Panc1 (cell line): Measurements from ENCODE around the gene UBL7. TPM values are rescaled to one million over a fixed set of nuclear protein-coding genes. Genes with fewer than 3 reads are reported as not detected.

ENCODE experiments used
- microRNA-seq: library from miRNA; unstranded; fragments of <30 nt; microRNA quantifications from one replicate; pipeline ENCODE4 v1.1.0, GENCODE V29; 2020; ENCODE audit not compliant: unreplicated experiment
- total RNA-seq: library from RNA; stranded (reverse); gene quantifications from one replicate; pipeline ENCODE4 v1.2.1, GENCODE V29; 2021; ENCODE audit not compliant: unreplicated experiment

Gene UBL7
- total RNA-seq, 1 experiment from 2014 or later: 68.5 TPM

Small RNAs within 50 kb of the gene (microRNA-seq; reads per million reads assigned to microRNA genes)
- not detected for gene MIR6881

Other genes starting within 250 kb of the UBL7 start
- not detected for gene CCDC33, start 224.8 kb downstream of the UBL7 start, total RNA-seq
- gene CYP11A1, start 93.5 kb downstream of the UBL7 start, total RNA-seq: 0.57 TPM
- gene SEMA7A, start 27.2 kb downstream of the UBL7 start, total RNA-seq: 11.2 TPM
- 12.7 TPM for gene ARID3B, start 80.1 kb upstream of the UBL7 start, total RNA-seq
- gene CLK3, start 154.7 kb upstream of the UBL7 start, total RNA-seq: 69.8 TPM
- gene EDC3, start 234.9 kb upstream of the UBL7 start, total RNA-seq: 45.5 TPM